ENCODE measurements around the gene AP2M1.

AP2M1 gene

GRCh38 chr3:184164648-184165330 is 9.9 kb upstream of the AP2M1 start:
- no peak for DNase-seq (ENCODE audit: extremely low spot score)
- POLR2A ChIA-PET = no interaction called here
- CTCF ChIA-PET = interaction anchor here (0.7 to 0.8 kb wide), 2 partner anchors 63 to 272 kb away, joined by 3 read pairs; no protein-coding TSS in a partner anchor
- TF ChIP-seq CTCF (IDR thresholded peaks at IDR 0.05; ENCODE audit: control extremely low read depth, extremely low read depth, low read depth, missing control alignments) = no peak

- ChIA-PET CTCF (interaction anchor here (0.8 kb wide), 1 partner anchor 8 kb away, joined by 3 read pairs; no protein-coding TSS in a partner anchor), POLR2A (no interaction called here)
- no peak for TF ChIP-seq CTCF (IDR thresholded peaks at IDR 0.05; ENCODE audit: control extremely low read depth, extremely low read depth, low read depth, missing control alignments)
- DNase-seq (ENCODE audit: extremely low spot score) = no peak
These were observed 9.1 kb upstream of the AP2M1 start for GRCh38 chr3:184165543-184165942.

GRCh38 chr3:184166671-184167070 is 8.0 kb upstream of the AP2M1 start:
- ChIA-PET POLR2A (no interaction called here), CTCF (no interaction called here)
- TF ChIP-seq CTCF (IDR thresholded peaks at IDR 0.05; ENCODE audit: control extremely low read depth, extremely low read depth, low read depth, missing control alignments) = no peak
- DNase-seq (ENCODE audit: extremely low spot score) = no peak

GRCh38 chr3:184167786-184168185 is 6.9 kb upstream of the AP2M1 start:
- no peak for DNase-seq (ENCODE audit: extremely low spot score)
- POLR2A ChIA-PET = no interaction called here
- CTCF ChIA-PET = interaction anchor here (1.1 to 1.7 kb wide), 2 partner anchors 9 to 10 kb away, joined by 5 to 6 read pairs; no protein-coding TSS in a partner anchor
- TF ChIP-seq CTCF (IDR thresholded peaks at IDR 0.05; ENCODE audit: control extremely low read depth, extremely low read depth, low read depth, missing control alignments) = no peak

GRCh38 chr3:184168363-184169120 is 6.1 kb upstream of the AP2M1 start:
- POLR2A ChIA-PET = no interaction called here
- no peak for DNase-seq (ENCODE audit: extremely low spot score)
- CTCF ChIA-PET = interaction anchor here (1.0 to 1.7 kb wide), 4 partner anchors 8 to 13 kb away, joined by 3 to 6 read pairs (median 5); no protein-coding TSS in a partner anchor
- no peak for TF ChIP-seq CTCF (IDR thresholded peaks at IDR 0.05; ENCODE audit: control extremely low read depth, extremely low read depth, low read depth, missing control alignments)

- POLR2A ChIA-PET = no interaction called here
- CTCF ChIA-PET = interaction anchor here (1.0 to 1.7 kb wide), 6 partner anchors 10 to 119 kb away, joined by 3 to 5 read pairs (median 4); partner anchors contain the start of gene ABCF3
- TF ChIP-seq CTCF (IDR thresholded peaks at IDR 0.05; ENCODE audit: control extremely low read depth, extremely low read depth, low read depth, missing control alignments) = no peak
- DNase-seq (ENCODE audit: extremely low spot score) = no peak
These were observed 4.5 kb upstream of the AP2M1 start for GRCh38 chr3:184169896-184170875.
